GM19193 (cell line): ENCODE data around the gene HLA-DOB.

Experiments
- POLR2A ChIP-seq: IDR thresholded peaks from 4 replicates; pipeline ENCODE4 v1.6.1; 2011; ENCODE audit not compliant: insufficient read depth, insufficient read length; ENCODE audit errors: extremely low read depth

Gene HLA-DOB

GRCh38 chr6:32849126-32849525 lies 32.3 kb upstream of the HLA-DOB start:
- TF ChIP-seq POLR2A: no peak

GRCh38 chr6:32847795-32848194 lies 31.0 kb upstream of the HLA-DOB start:
- TF ChIP-seq POLR2A: peak; percentile 30

- TF ChIP-seq POLR2A: no peak
Observed at GRCh38 chr6:32847004-32847403, 30.2 kb upstream of the HLA-DOB start.

- TF ChIP-seq POLR2A: peak; percentile 65
Observed at GRCh38 chr6:32845384-32845884, 28.6 kb upstream of the HLA-DOB start.

- TF ChIP-seq POLR2A: peak; percentile 90
Observed at GRCh38 chr6:32844839-32845383, 28.1 kb upstream of the HLA-DOB start.

GRCh38 chr6:32843979-32844838 lies 27.4 kb upstream of the HLA-DOB start, which contains the start of gene PSMB8:
TSS of gene PSMB8 (minus strand) at chr6:32844047. CDS start at chr6:32843996, 51 bp downstream.
- peak; percentile 92 for TF ChIP-seq POLR2A

GRCh38 chr6:32843331-32843978 lies 26.7 kb upstream of the HLA-DOB start:
- no peak for TF ChIP-seq POLR2A

- no peak for TF ChIP-seq POLR2A
Observed at GRCh38 chr6:32842690-32843089, 25.9 kb upstream of the HLA-DOB start.

GRCh38 chr6:32842021-32842650 lies 25.3 kb upstream of the HLA-DOB start:
- no peak for TF ChIP-seq POLR2A

- peak; percentile 50 for TF ChIP-seq POLR2A
Observed at GRCh38 chr6:32840604-32841246, 23.9 kb upstream of the HLA-DOB start.

GRCh38 chr6:32839356-32839755 lies 22.6 kb upstream of the HLA-DOB start:
- TF ChIP-seq POLR2A: peak; percentile 8

GRCh38 chr6:32838114-32838958 lies 21.5 kb upstream of the HLA-DOB start, which contains the start of gene TAP2:
TSS of gene TAP2 (minus strand) at chr6:32838739. CDS start at chr6:32838233, 506 bp downstream.
- TF ChIP-seq POLR2A: peak; percentile 69

- TF ChIP-seq POLR2A: no peak
Observed at GRCh38 chr6:32837651-32838113, 20.9 kb upstream of the HLA-DOB start.
